Activated T-cell treated with anti-CD3 and anti-CD28 coated beads, Interleukin-2, amount 50 U/mL, for 48 hours (primary cell): Measurements from ENCODE around the gene SPOPL.

Experiments
- DNase-seq, 2 experiments: peaks; one replicate each; pipeline ENCODE4 v3.0.0-alpha.2; 2020

Gene SPOPL

DNA sequence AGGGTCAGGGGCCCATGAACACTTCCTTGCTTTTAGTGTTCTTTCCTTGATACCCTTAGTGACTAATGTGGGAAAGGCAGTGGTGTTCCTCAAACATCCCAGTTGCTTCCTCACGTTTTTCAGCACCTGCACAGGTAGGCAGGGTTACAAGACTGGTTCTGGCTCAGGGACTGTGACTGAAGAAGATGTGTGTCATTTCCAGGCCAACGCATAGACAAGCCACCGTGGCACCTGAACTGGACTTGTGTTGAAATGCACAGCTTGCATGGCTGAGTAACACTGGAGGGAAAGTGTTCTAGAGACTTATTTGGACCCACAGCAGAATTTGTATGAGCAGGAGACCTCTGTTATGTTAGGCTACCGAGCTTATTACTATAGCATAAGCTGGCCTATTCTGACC lies 107.9 kb downstream of the SPOPL start:
- no peak for DNase-seq

DNA sequence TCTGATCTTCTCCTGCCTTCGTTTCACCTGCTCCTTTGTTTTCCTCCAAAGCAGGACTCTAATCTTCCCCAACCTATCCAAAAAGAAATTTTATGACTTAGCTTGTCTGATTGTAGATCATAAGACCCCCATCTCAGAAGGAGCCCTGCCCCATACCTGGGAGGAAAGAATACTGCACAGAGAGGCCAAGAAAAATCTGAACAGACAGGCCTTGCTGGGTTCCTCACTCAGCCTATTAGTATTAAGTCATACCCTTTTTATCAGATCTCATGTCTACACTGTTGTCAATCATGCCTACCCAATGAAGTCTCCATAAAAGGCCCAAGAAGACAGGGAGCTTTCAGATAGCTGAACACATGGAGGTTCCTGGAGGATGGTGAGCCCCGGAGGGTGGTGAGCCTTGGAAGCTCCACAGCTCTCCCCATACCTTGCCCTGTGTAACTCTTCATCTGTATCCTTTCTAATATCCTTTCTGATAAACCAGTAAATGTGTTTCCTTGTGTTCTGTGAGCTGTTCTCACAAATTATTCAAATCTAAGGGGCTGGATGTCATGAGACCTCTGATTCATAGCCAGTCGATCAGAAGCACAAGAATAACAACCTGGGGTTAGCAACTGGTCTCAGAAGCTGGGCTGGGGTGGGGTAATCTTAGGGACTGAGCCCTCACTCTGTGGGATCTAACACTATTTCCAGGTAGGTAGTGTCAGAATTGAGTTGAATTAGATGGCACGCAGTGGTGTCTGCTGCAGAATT lies 108.8 kb downstream of the SPOPL start:
- DNase-seq, result no peak

DNA sequence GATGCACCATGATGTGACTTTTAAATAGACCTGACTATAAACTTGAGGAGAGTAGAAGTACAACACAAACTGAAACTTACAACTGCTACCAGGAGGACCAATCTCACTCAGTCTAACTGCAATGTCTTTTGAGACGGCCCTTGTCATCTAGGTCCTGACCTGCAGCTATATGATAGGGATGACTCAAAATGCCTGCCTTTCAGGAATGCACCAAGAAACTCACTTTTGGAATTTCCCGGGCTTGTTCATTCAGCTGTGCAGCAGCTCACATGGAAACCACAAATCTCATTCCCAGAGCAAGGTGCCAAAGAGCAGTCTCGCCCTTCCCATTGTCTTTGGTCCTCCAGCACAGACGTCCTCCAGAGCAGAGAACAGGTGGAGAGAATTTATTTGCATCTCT lies 113.7 kb downstream of the SPOPL start:
- DNase-seq, result no peak

DNA sequence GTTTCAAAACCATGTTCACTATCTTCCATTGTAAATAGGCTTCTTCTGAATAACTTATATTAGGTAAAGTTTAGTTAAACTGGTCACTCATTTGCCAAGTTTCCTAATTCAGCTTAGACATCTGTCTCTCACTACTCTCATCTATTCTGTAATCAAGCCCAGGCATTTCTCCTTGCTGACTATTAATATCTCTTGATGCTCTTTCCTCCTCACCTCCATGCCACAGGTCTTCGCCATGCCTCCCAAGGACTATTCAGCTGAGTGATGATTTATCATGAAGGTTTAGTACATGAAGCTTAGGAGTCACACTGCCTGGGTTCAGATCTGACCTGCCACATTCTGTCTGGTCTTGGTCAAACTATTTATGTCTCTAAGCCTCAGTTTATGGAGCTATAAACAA lies 115.5 kb downstream of the SPOPL start:
- DNase-seq, result no peak

DNA sequence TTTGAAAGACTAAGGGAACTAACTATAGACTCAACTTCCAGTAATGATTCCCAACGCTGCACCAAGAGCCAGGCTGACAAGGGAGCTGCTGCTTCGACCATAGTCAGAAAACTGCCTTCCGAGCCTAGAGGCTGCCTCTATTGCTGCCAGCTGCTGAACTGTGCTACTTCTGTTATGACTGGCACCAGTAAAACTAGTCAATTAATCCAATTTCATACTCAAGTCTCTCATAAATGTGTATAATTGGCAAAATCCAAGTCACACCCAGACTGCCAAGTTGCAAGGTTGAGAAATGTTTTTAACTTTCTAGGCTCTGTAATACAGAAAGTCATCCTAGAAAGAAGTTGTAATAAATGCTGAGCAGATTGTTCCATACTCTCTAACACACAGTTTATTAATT lies 117.4 kb downstream of the SPOPL start:
- no peak for DNase-seq

DNA sequence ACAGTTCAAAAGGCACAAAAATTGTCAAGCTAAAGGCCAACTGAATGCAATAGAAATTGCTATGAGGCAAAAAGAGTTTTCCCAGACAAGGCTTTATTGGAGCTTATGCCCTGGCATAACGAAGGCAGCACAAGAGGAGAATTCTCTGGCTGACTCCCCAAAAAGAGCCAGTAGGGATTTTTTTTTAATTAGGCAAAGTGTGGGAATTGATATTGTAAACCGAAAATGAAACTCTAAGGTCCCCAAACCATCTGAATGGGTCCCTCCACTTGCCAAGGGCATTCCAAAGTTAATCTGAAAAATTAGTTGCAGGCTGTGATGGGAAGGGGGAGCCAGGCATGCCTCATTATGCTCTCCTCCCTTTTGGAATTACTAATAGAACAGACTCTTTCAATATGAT lies 118.9 kb downstream of the SPOPL start:
- DNase-seq, result no peak

DNA sequence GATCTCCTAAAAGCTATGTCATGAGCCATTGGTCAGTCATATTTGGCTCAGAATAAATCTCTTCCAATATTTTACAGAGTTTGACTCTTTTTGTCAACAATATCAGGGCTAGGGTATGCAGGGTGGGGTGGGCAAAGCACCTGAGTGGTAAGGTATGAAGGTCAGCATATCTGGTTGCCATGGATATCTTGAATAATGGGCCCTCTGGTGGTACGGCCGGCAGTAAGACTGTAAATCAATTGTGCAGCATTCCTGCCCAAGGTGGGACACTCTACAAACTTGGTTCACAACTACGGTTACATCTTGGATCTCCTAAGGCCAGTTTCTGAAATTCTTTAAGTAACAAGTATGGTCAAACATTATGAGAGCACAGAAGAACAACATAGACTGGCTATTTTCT lies 119.6 kb downstream of the SPOPL start:
- no peak for DNase-seq

DNA sequence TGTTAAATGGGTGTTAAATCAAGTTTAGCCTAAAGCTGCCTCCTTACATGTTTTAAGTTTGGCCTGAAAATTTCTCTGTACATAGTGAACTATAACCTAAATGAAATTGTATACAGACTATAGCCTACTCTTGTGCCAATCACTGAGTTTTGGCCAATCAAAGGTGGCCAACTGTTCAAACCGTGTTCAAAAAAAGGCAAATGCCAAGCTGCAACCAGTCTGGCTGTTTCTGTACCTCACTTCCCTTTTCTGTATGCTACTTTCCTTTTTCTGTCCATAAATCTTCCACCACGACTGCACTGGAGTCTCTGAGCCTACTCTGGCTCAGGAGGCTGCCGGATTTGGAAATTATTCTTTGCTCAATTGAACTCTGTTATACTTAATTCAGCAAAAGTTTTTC lies 121.0 kb downstream of the SPOPL start:
- DNase-seq, result no peak
